GM13977 (cell line): ENCODE measurements around the gene DOP1A.

Experiments used
- DNase-seq: peaks from one replicate; pipeline ENCODE4 v3.0.0; 2012; ENCODE audit warnings: low spot score
- CTCF ChIP-seq: IDR thresholded peaks from 2 replicates; pipeline ENCODE4 v1.5.1; 2012; ENCODE audit warnings: mild to moderate bottlenecking, control low read depth; ENCODE audit not compliant: insufficient read depth; ENCODE audit errors: extremely low read depth, missing control alignments
- in situ Hi-C: fragments of 300-500 bp; cut with MboI; formaldehyde crosslinking; loops from one replicate; pipeline ENCODE4 v1.12.0; 2022; ENCODE audit warnings: low sequenced_read_pairs, low pct_unique_long_range_greater_than_20kb, mixed read lengths, inconsistent platforms; ENCODE audit not compliant: unreplicated experiment

Gene DOP1A

GRCh38 chr6:83155794-83156193 is 88.3 kb downstream of the DOP1A start:
- TF ChIP-seq CTCF = no peak
- DNase-seq = no peak
- in situ Hi-C loops = no loop called here

GRCh38 chr6:83160167-83160566 is 92.7 kb downstream of the DOP1A start:
- no peak for TF ChIP-seq CTCF
- in situ Hi-C loops = no loop called here
- DNase-seq = no peak

- DNase-seq = no peak
- TF ChIP-seq CTCF = no peak
- in situ Hi-C loops = no loop called here
These were observed 100.3 kb downstream of the DOP1A start for GRCh38 chr6:83167726-83168278.

- no peak for TF ChIP-seq CTCF
- no peak for DNase-seq
- in situ Hi-C loops = no loop called here
These were observed 101.1 kb downstream of the DOP1A start for GRCh38 chr6:83168556-83168955.

GRCh38 chr6:83169106-83169505 is 101.6 kb downstream of the DOP1A start:
- in situ Hi-C loops = no loop called here
- no peak for DNase-seq
- TF ChIP-seq CTCF = no peak

- DNase-seq = no peak
- in situ Hi-C loops = no loop called here
- TF ChIP-seq CTCF = no peak
These were observed 102.0 kb downstream of the DOP1A start for GRCh38 chr6:83169511-83169910.

GRCh38 chr6:83176246-83176645 is 108.8 kb downstream of the DOP1A start:
- no peak for TF ChIP-seq CTCF
- in situ Hi-C loops = no loop called here
- DNase-seq = no peak
